Skin epidermis (tissue), 12 donors: ENCODE measurements around the gene GPC3.
A peak's percentile ranks its signal among the peaks of the same experiment; 100 is the strongest.
"Not testable (repeated sequence)": the region's sequence is repeated elsewhere in the genome, so short reads cannot be mapped to it uniquely, and the experiment has no call there.

Source experiments
- H3K27ac ChIP-seq, 21 experiments: fragments of 200-600 bp; sonication (generic) in 11 of 21; one replicate each; pipeline ENCODE4 v1.5.0; 2020; ENCODE audit warnings: mild to moderate bottlenecking in 3 of 21, inconsistent platforms in 2 of 21, moderate library complexity in 2 of 21
- H3K4me3 ChIP-seq, 7 experiments: fragments of 200-600 bp; sonication (generic) in 2 of 7; one replicate each; pipeline ENCODE4 v1.5.0; 2020; ENCODE audit warnings: inconsistent platforms in 2 of 7, mild to moderate bottlenecking in 2 of 7, moderate library complexity in 1 of 7

GPC3 gene

GRCh38 chrX:134000260-134001245 lies 15.2 kb upstream of the GPC3 start:
- Histone ChIP-seq H3K27ac (no peak overlapping the region), H3K4me3 (no peak overlapping the region)

- Histone ChIP-seq H3K27ac (peak overlapping the region in 1 of 21 experiments; percentile 37), H3K4me3 (no peak overlapping the region)
These were observed 13.8 kb upstream of the GPC3 start for GRCh38 chrX:133999031-133999705.

GRCh38 chrX:133995759-133996158 lies 10.4 kb upstream of the GPC3 start:
- Histone ChIP-seq H3K27ac (no peak overlapping the region), H3K4me3 (no peak overlapping the region)

- H3K27ac ChIP-seq = no peak overlapping the region
- no peak overlapping the region for H3K4me3 ChIP-seq
These were observed 9.2 kb upstream of the GPC3 start for GRCh38 chrX:133994576-133994975.

DNA sequence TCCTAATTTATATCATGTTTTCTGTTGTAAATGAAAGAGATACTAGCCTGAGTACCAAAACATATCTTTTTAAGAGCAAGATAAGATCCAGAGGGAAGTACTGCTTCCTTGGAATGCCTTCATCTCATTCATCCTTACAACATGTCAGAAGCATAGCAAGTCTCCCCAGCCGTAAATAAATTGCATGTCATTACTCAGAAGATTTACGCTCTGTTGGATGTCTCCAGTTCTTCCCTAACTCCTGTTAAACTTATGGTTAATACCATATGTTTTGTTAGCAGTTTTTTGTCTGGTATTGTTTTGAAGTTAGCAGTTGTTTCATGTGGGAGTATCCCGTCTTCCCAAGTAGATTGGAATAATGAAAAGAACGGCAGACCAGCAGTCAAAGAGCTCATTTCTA lies 7.5 kb upstream of the GPC3 start:
- no peak overlapping the region for H3K27ac ChIP-seq
- H3K4me3 ChIP-seq = no peak overlapping the region

- Histone ChIP-seq H3K27ac (no peak overlapping the region), H3K4me3 (no peak overlapping the region)
These were observed 6.4 kb upstream of the GPC3 start for GRCh38 chrX:133991814-133992213.

- H3K4me3 ChIP-seq, H3K27ac ChIP-seq: not testable (repeated sequence)
These were observed 5.7 kb upstream of the GPC3 start for GRCh38 chrX:133991057-133991456.

DNA sequence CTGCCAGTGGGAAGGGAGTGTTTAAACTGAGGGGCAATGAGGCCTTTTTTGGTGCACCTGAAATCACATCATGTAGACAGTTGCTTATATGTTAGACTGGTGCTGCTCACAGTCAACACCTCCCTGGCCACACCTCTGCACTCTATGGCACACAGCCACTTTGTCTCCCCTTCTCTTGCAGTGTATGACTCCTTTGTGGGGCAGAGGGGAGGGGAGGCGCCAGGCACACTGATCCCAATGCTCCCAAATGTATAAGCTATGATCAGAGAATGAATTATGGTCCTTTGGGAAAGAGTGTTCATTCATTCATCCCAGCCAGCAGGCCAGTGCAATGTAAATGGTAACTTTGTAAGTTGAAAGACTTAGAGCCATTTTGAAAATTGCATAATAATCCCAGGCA lies 4.6 kb upstream of the GPC3 start:
- no peak overlapping the region for H3K4me3 ChIP-seq
- H3K27ac ChIP-seq = no peak overlapping the region

- H3K27ac ChIP-seq = no peak overlapping the region
- H3K4me3 ChIP-seq = no peak overlapping the region
These were observed 4.1 kb upstream of the GPC3 start for GRCh38 chrX:133989490-133989889.

GRCh38 chrX:133988010-133988409 lies 2.6 kb upstream of the GPC3 start:
- H3K4me3 ChIP-seq = no peak overlapping the region
- no peak overlapping the region for H3K27ac ChIP-seq

- H3K4me3 ChIP-seq = no peak overlapping the region
- H3K27ac ChIP-seq = no peak overlapping the region
These were observed 1.8 kb upstream of the GPC3 start for GRCh38 chrX:133987188-133987587.

DNA sequence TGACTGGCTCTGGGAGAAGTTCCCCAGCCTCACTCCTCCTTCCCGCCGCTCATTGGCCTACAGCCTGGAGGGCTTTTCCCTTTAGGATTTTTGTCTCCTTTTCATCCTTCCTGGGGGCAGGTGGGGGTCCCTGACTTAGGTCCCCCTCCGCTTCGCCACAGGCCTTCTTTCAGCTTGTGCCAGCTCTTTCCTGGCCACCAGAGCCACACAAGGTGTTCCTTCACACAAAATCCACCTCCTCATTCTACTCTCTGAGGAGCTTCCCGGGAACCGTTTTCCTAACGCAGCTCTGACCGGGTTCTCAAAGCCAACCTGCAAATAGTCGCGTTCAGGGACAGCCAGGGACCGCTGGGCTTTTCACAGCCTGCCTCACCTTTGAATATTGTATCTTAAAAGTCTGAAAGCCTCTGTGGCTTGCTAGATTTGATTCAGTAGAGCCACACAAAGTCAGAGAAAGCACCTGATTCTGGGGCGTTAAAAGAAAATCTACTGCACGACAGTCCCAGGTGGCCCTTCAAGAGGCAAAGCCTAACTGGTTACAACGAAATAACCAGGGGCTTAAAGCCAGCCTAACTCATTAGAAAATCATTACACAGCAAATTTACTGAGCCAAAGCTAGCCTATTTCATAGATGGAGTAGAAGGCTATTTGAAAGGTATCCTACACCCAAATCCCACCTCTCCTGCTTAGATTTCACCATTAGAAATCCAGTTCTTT lies 731 bp upstream of the GPC3 start:
- H3K4me3 ChIP-seq = peak overlapping the region in 3 of 7 experiments; percentile 8 to 33 (median 32)
- no peak overlapping the region for H3K27ac ChIP-seq

GRCh38 chrX:133984857-133985163 lies 584 bp downstream of the GPC3 start:
- H3K27ac ChIP-seq = no peak overlapping the region
- H3K4me3 ChIP-seq = peak overlapping the region in 2 of 7 experiments; percentile 32 to 33

DNA sequence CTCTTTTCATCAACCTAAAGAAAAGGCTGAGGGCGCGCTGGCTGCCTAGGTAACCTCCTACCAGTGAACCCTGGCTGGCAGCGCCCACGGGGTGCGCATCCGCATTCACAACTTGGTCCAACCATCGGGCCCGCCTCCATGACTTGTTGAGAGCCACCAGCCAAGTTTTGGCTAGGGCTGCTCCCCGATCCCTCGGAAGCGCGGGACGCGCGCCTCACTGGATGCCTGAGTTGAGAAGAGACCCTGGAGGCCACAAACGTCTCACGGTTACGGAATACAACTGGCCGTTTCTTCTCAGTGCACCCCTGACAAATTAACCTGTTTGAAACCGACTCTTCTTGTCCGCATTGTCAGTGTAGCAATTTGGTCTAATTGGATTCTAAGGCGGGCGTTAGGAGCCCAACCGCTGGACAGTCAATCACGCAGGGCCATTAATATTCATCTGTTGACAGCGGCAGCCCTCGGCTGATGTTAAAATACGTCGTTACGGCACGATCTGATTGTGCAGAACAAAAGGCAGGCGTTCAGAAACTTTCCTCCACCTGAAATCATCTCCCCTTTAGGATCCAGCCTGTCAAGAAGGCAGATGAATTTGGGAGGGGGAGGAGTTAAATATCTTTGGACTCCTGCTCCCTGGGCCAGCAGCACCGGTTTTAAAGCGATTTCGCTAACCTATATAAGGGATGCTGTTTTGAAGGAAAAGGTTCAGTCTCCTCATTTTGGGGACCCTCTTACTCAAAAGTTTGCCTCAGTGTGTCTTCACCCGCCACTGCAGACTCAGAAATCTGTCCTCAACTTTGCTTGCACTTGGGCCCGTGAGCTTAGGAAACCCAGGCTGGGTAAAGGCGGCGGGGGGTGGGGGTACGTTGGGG lies 1.2 kb downstream of the GPC3 start:
- no peak overlapping the region for H3K27ac ChIP-seq
- H3K4me3 ChIP-seq = peak overlapping the region in 2 of 7 experiments; percentile 32 to 33

DNA sequence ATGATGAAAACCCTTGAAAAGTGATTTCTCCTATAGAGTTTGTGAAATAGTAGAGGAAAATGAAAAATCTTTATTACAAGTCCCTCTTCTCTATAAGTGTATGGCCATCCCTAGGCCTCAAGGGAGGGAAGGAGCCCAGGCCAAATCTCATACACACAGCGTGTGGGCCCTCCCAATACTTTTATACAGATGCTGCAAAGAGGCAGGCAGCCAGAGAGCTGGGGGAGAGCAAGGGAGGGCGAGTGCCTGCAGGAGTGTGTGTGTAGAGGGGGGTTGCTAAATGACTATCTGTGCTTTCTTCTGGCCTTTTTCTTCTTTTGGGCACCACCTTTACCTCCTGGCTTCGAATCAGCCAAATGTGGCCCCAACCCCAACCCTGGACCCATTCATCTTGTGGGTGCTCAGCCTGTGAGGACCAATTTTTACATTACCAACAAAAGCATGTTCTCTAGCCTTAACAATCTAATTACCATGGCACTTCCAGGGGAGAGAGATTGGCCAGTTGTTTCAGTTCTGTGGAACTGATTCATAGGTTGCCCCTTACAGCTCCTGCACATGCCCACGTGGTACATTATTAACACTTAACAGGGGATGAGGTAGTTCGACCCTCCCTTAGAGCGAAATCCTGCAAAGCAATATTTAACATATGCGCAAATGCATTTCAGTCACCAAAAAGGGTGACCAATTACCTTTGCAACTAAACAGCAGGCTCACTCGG lies 2.0 kb downstream of the GPC3 start:
- H3K4me3 ChIP-seq = no peak overlapping the region
- no peak overlapping the region for H3K27ac ChIP-seq

GRCh38 chrX:133981924-133982323 lies 3.5 kb downstream of the GPC3 start:
- Histone ChIP-seq H3K4me3 (no peak overlapping the region), H3K27ac (no peak overlapping the region)

DNA sequence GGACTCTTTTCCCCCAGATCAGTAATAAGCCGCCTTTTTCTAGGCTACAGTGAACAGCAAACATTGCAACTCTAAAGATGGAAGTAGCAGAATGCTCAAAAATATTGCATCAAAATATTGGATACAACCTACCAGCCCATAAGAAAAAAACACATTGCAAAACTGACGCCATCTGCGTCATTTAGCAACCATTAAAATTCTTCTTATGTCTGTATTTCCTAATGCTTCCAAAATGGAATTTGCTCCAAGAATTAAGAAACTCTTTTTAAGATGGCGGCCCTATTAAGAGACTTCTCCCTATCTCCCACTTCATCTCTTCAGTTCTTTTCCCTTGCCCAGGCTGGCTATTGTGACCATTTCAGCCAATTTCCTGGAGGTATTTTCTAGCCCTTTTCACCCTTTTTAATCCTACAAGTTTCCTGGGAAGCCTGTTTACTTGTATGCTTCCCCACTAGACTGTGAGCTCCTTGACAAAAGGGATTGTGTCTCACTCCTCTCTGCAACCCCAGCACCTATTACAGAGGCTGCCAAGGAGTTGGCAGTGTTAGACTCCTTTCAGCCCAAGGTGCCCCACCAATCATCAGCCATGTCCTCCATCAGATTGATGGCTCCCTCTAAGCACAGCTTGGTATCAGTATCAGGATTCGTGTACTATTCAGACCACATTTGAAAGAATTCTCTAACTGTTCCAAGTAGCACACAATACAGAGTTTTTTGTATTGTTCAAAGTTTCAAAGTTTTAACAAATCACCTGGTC lies 4.4 kb downstream of the GPC3 start:
- H3K27ac ChIP-seq = no peak overlapping the region
- H3K4me3 ChIP-seq = no peak overlapping the region

DNA sequence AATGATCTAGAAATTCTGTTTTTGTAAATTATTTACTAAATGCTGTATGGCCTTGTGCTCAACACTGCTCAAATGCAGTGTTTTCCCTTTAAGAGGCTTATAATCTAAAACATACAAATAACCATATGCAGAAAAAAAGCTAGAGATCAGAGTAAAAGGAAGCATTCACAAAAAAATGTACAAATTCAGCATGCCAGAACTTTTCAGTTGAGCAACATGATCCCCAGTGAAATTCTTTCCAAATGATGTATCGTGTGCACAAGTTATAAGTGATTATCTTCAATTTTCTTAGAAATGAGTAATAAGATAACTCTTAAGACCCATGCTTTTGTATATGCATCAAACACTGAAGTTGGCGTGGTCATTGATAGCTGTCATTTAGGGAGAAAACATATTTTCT lies 5.0 kb downstream of the GPC3 start:
- no peak overlapping the region for H3K27ac ChIP-seq
- no peak overlapping the region for H3K4me3 ChIP-seq
